ENCODE results near the gene STARD10. TPM values are rescaled to one million over a fixed set of nuclear protein-coding genes. Genes with fewer than 3 reads are reported as not detected.

STARD10 gene
- total and polyA plus RNA-seq, 2 of the 8 experiments (the other 6 are each of a cell fraction or from before 2014, with no cell fraction given), result 23.7 to 35.7 TPM

DNA sequence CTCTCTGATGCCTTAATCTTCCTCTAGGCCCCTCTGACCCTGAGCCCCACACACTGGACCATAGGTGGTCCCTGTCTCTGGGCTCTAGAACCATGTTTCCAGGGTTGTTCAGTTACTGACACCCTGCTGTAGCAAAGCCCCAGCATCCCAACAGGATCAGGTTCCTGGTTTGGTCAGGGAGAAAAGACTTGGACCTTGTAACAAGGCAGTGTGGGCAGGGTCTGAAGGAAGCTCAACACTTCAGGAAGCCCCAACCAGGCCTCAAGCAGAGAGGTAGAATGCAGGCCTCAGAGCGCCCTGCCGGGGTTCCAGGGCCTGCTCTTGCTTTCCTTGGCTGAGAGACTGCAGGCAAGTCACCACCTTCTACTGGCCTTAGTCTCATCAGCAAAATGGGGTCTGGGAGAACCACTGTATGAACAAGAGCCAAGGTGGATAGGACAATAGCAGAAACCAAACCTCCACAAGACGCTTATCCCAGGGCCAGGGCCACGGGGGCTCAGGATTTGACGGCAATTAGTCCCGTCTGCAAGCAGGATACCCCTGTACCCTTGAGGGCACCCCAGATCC, 46.5 kb downstream of the STARD10 start (continued):
- TF ChIP-seq, protein P1, sequence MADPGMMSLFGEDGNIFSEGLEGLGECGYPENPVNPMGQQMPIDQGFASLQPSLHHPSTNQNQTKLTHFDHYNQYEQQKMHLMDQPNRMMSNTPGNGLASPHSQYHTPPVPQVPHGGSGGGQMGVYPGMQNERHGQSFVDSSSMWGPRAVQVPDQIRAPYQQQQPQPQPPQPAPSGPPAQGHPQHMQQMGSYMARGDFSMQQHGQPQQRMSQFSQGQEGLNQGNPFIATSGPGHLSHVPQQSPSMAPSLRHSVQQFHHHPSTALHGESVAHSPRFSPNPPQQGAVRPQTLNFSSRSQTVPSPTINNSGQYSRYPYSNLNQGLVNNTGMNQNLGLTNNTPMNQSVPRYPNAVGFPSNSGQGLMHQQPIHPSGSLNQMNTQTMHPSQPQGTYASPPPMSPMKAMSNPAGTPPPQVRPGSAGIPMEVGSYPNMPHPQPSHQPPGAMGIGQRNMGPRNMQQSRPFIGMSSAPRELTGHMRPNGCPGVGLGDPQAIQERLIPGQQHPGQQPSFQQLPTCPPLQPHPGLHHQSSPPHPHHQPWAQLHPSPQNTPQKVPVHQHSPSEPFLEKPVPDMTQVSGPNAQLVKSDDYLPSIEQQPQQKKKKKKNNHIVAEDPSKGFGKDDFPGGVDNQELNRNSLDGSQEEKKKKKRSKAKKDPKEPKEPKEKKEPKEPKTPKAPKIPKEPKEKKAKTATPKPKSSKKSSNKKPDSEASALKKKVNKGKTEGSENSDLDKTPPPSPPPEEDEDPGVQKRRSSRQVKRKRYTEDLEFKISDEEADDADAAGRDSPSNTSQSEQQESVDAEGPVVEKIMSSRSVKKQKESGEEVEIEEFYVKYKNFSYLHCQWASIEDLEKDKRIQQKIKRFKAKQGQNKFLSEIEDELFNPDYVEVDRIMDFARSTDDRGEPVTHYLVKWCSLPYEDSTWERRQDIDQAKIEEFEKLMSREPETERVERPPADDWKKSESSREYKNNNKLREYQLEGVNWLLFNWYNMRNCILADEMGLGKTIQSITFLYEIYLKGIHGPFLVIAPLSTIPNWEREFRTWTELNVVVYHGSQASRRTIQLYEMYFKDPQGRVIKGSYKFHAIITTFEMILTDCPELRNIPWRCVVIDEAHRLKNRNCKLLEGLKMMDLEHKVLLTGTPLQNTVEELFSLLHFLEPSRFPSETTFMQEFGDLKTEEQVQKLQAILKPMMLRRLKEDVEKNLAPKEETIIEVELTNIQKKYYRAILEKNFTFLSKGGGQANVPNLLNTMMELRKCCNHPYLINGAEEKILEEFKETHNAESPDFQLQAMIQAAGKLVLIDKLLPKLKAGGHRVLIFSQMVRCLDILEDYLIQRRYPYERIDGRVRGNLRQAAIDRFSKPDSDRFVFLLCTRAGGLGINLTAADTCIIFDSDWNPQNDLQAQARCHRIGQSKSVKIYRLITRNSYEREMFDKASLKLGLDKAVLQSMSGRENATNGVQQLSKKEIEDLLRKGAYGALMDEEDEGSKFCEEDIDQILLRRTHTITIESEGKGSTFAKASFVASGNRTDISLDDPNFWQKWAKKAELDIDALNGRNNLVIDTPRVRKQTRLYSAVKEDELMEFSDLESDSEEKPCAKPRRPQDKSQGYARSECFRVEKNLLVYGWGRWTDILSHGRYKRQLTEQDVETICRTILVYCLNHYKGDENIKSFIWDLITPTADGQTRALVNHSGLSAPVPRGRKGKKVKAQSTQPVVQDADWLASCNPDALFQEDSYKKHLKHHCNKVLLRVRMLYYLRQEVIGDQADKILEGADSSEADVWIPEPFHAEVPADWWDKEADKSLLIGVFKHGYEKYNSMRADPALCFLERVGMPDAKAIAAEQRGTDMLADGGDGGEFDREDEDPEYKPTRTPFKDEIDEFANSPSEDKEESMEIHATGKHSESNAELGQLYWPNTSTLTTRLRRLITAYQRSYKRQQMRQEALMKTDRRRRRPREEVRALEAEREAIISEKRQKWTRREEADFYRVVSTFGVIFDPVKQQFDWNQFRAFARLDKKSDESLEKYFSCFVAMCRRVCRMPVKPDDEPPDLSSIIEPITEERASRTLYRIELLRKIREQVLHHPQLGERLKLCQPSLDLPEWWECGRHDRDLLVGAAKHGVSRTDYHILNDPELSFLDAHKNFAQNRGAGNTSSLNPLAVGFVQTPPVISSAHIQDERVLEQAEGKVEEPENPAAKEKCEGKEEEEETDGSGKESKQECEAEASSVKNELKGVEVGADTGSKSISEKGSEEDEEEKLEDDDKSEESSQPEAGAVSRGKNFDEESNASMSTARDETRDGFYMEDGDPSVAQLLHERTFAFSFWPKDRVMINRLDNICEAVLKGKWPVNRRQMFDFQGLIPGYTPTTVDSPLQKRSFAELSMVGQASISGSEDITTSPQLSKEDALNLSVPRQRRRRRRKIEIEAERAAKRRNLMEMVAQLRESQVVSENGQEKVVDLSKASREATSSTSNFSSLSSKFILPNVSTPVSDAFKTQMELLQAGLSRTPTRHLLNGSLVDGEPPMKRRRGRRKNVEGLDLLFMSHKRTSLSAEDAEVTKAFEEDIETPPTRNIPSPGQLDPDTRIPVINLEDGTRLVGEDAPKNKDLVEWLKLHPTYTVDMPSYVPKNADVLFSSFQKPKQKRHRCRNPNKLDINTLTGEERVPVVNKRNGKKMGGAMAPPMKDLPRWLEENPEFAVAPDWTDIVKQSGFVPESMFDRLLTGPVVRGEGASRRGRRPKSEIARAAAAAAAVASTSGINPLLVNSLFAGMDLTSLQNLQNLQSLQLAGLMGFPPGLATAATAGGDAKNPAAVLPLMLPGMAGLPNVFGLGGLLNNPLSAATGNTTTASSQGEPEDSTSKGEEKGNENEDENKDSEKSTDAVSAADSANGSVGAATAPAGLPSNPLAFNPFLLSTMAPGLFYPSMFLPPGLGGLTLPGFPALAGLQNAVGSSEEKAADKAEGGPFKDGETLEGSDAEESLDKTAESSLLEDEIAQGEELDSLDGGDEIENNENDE (IDR thresholded peaks at IDR 0.05; ENCODE audit: insufficient replicate concordance, low read length), result no peak
- no peak for TF ChIP-seq ZNF274 (IDR thresholded peaks at IDR 0.05; ENCODE audit: borderline replicate concordance, extremely low read depth, low read length)
- no peak for TF ChIP-seq RXRA (IDR thresholded peaks at IDR 0.05; ENCODE audit: insufficient read depth, low read depth, low read length)
- TF ChIP-seq RBBP5 (IDR thresholded peaks at IDR 0.05; ENCODE audit: borderline replicate concordance, low read depth, low read length), result no peak
- no peak for TF ChIP-seq CREB1 (IDR thresholded peaks at IDR 0.05)
- TF ChIP-seq, protein P2, sequence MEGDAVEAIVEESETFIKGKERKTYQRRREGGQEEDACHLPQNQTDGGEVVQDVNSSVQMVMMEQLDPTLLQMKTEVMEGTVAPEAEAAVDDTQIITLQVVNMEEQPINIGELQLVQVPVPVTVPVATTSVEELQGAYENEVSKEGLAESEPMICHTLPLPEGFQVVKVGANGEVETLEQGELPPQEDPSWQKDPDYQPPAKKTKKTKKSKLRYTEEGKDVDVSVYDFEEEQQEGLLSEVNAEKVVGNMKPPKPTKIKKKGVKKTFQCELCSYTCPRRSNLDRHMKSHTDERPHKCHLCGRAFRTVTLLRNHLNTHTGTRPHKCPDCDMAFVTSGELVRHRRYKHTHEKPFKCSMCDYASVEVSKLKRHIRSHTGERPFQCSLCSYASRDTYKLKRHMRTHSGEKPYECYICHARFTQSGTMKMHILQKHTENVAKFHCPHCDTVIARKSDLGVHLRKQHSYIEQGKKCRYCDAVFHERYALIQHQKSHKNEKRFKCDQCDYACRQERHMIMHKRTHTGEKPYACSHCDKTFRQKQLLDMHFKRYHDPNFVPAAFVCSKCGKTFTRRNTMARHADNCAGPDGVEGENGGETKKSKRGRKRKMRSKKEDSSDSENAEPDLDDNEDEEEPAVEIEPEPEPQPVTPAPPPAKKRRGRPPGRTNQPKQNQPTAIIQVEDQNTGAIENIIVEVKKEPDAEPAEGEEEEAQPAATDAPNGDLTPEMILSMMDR (IDR thresholded peaks at IDR 0.05; ENCODE audit: control extremely low read depth in 1 of 3, insufficient read depth in 1 of 3, low read depth in 1 of 3, low read length in 3 of 3), result no peak
- TF ChIP-seq FOSL1 (IDR thresholded peaks at IDR 0.05; ENCODE audit: insufficient read depth, low read depth, low read length), result no peak
- no peak for TF ChIP-seq BACH1 (IDR thresholded peaks at IDR 0.05; ENCODE audit: low read length)

All from H1 (cell line).